Right lobe of liver (tissue), 6 donors: ENCODE data around the gene PLAAT4. TPM values are rescaled to one million over a fixed set of nuclear protein-coding genes. Genes with fewer than 3 reads are reported as not detected.

ENCODE experiments used
- ATAC-seq, 4 donors: fragments of 200-7000 bp; cut with Tn5 transposase; one replicate each; pipeline ENCODE4 v1.9.1; 2020; ENCODE audit warnings: mild to moderate bottlenecking in 4 of 4, moderate library complexity in 4 of 4
- DNase-seq, 3 donors: peaks; one replicate each; pipeline ENCODE4 v3.0.0-alpha.2; 2020
- H3K27ac ChIP-seq, 3 donors: fragments of 200-600 bp; one replicate each; pipeline ENCODE4 v1.8.0; 2022
- H3K27me3 ChIP-seq, 2 donors: fragments of 200-600 bp; one replicate each; pipeline ENCODE4 v1.8.0; 2022
- H3K36me3 ChIP-seq, 4 donors: fragments of 200-600 bp; sonication (generic) in 1 of 4; one replicate each; pipeline versions ENCODE4 v1.5.1 to v1.8.0; 2017 to 2022; ENCODE audit warnings: control low read depth in 1 of 4
- H3K4me1 ChIP-seq, 4 donors: fragments of 200-600 bp; sonication (generic) in 1 of 4; one replicate each; pipeline versions ENCODE4 v1.5.1 to v1.8.0; 2017 to 2022; ENCODE audit warnings: control low read depth in 1 of 4
- H3K4me3 ChIP-seq, 3 donors: fragments of 200-600 bp; one replicate each; pipeline ENCODE4 v1.8.0; 2022
- H3K9me3 ChIP-seq, 4 donors: fragments of 200-600 bp; sonication (generic) in 1 of 4; one replicate each; pipeline versions ENCODE4 v1.5.1 to v1.8.0; 2017 to 2022; ENCODE audit warnings: control low read depth in 1 of 4
- POLR2A ChIP-seq: fragments of 450-650 bp; IDR thresholded peaks from one replicate; pipeline ENCODE4 v1.6.1; 2017; ENCODE audit warnings: antibody characterized with exemption, mild to moderate bottlenecking
- WGBS: methylation state at CpG from one replicate; pipeline ENCODE4 v1.1.6; 2018; ENCODE audit warnings: low coverage, low lambda C conversion rate; ENCODE audit not compliant: insufficient coverage; ENCODE audit errors: missing lambda C conversion rate; 5-methylcytosine and 5-hydroxymethylcytosine counted together
- intact Hi-C, 2 donors: fragments of 100-400 bp; cut with DNase I; formaldehyde crosslinking; loops; one replicate each; pipeline versions ENCODE4 v1.11.2 to v1.14.1; 2022
- total RNA-seq, 6 experiments: library from RNA; depleted of rRNA in 2 of 6; stranded (reverse); fragments of >200 nt in 2 of 6; fragmentation: NEBNext Ultra II Directional in 3 of 6; extraction: Animal tissue kit (Norgen Biotek cat#: 25700) in 3 of 6; gene quantifications; one replicate each; pipeline versions ENCODE4 v1.1.0 to v1.2.4, GENCODE V29; 2016 to 2023
- TF ChIP-seq, protein P1 (sequence below), 4 donors: fragments of 200-600 bp in 3 of 4; fragments of 450-650 bp in 1 of 4; IDR thresholded peaks; one replicate each; pipeline versions ENCODE4 v1.5.1 to v1.8.0; 2016 to 2022; ENCODE audit warnings: antibody characterized with exemption in 4 of 4, mild to moderate bottlenecking in 2 of 4
- donor health status: DM: no; HTN: yes; CAD: no.
- donor health status: DM: no; HTN: no; CAD: no.
- donor health status: DM: no; HTN: no; CAD: no.
- donor health status: DM: no; HTN: yes; CAD: no.
- donor health status: DM: no; HTN: yes; CAD: no.

Gene PLAAT4
- total RNA-seq, 6 experiments from 2014 or later, result 15.9 to 56.8 (median 47.0) TPM

DNA sequence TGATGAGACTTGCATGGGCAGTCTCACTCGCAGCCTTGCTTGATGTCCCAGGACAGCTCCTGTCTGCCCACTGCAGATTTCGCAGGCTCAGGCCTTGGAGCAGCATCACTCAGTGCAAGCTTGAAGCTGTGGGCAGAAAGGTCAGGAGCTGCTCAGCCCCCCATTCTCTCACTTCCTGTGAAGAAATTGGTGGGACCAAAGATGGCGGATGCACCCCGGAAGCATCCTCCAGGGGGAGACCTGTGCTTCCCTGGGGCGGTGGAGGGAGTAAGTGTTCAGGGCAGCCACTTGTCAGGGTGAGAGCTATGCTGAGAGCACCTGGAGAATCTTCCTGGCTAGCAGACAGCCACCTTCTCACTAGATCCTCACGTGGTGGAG is 15.3 kb downstream of the PLAAT4 start:
- Histone ChIP-seq H3K4me1 (no peaks in the 10 kb centered on the region), H3K27ac (no peak overlapping the region), H3K9me3 (no peaks in the 10 kb centered on the region), H3K36me3 (no peaks in the 10 kb centered on the region), H3K4me3 (no peak overlapping the region), H3K27me3 (no peaks in the 10 kb centered on the region)
- TF ChIP-seq, protein P1, sequence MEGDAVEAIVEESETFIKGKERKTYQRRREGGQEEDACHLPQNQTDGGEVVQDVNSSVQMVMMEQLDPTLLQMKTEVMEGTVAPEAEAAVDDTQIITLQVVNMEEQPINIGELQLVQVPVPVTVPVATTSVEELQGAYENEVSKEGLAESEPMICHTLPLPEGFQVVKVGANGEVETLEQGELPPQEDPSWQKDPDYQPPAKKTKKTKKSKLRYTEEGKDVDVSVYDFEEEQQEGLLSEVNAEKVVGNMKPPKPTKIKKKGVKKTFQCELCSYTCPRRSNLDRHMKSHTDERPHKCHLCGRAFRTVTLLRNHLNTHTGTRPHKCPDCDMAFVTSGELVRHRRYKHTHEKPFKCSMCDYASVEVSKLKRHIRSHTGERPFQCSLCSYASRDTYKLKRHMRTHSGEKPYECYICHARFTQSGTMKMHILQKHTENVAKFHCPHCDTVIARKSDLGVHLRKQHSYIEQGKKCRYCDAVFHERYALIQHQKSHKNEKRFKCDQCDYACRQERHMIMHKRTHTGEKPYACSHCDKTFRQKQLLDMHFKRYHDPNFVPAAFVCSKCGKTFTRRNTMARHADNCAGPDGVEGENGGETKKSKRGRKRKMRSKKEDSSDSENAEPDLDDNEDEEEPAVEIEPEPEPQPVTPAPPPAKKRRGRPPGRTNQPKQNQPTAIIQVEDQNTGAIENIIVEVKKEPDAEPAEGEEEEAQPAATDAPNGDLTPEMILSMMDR (IDR thresholded peaks at IDR 0.05), result no peak
- TF ChIP-seq POLR2A, result no peak
- intact Hi-C loops, result no loop called here
- WGBS, result 55% methylated on average over 3 of the region's 6 CpGs
- ATAC-seq, result peak in 3 of 4 donors; percentile 10 to 25 (median 13)
- DNase-seq, result no peak

DNA sequence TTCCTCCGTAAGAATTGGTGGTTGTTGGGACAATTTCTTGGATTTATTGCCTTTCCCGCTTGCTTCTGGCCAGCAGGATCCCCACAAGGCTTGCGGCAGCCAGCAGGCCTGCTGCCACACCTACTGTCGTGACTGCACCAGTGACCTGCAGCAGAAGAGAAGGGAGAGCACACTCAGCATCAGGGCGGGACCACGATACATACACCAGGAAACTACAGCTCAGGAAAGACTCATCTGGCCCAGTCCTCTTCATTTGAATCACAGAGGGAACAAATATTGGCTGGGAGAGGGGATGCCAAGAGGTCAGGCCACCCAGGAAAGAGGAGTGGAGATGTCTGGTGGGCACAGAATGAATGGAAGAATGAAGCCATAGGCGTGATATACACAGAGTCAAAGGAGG is 16.3 kb downstream of the PLAAT4 start:
- Histone ChIP-seq H3K27me3 (no peaks in the 10 kb centered on the region), H3K4me3 (no peak overlapping the region), H3K27ac (no peak overlapping the region), H3K36me3 (no peaks in the 10 kb centered on the region), H3K9me3 (no peaks in the 10 kb centered on the region), H3K4me1 (no peaks in the 10 kb centered on the region)
- ATAC-seq, result no peak
- TF ChIP-seq, protein P1 (IDR thresholded peaks at IDR 0.05), result no peak
- no peak for TF ChIP-seq POLR2A
- DNase-seq, result no peak
- intact Hi-C loops, result no loop called here
- WGBS, result 86% methylated on average over 5 of the region's 7 CpGs

DNA sequence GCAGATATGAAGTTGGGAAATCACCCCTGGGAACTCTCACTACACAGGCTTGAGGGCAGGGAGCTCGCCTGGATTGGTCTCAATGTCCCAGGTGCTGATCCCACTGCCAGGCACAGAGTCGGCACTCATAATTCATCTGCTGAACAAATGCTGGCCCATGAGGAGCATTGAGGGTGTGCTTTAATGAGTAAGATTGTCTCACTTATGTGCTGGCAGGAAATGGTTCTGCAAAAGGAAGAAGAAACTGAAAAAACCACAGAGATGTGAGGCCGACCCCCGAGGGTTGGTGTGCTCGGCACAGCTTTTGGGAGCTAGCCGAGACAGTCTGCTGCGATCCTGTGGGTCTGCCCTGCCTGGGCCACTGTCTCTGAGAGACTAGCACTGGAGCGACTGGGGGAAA is 17.2 kb downstream of the PLAAT4 start:
- ATAC-seq (peak in 3 of 4 donors; percentile 19 to 36 (median 23)), DNase-seq (no peak)
- H3K27me3 ChIP-seq, result no peaks in the 10 kb centered on the region
- H3K36me3 ChIP-seq, result no peaks in the 10 kb centered on the region
- H3K4me3 ChIP-seq, result no peak overlapping the region
- TF ChIP-seq POLR2A, result no peak
- TF ChIP-seq, protein P1 (IDR thresholded peaks at IDR 0.05), result no peak
- intact Hi-C loops, result no loop called here
- H3K4me1 ChIP-seq, result no peaks in the 10 kb centered on the region
- no peaks in the 10 kb centered on the region for H3K9me3 ChIP-seq
- no peak overlapping the region for H3K27ac ChIP-seq
- WGBS, result 41% methylated on average over 7 of the region's 8 CpGs

DNA sequence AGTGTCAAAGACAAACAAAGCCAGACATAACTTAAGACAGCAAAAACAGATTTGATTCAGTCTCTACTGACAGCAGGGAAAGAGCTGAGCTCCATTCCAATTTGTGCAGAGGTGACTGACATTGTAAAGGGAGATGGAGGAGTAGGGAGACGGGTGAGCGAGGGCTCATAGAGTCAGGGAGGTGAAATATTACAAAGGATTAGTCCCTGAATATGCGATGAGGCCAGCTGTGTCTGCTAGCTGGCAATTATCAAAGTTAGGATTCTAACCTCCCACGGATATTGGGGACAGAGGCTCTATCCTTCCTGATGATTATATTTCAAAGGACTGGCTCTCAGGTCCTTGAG is 18.2 kb downstream of the PLAAT4 start:
- Histone ChIP-seq H3K4me3 (no peak overlapping the region), H3K36me3 (no peaks in the 10 kb centered on the region), H3K27me3 (no peaks in the 10 kb centered on the region), H3K9me3 (no peaks in the 10 kb centered on the region), H3K27ac (no peak overlapping the region), H3K4me1 (no peaks in the 10 kb centered on the region)
- TF ChIP-seq, protein P1 (IDR thresholded peaks at IDR 0.05), result no peak
- no peak for TF ChIP-seq POLR2A
- ATAC-seq (no peak), DNase-seq (no peak)
- 85% methylated on average over 4 of the region's 4 CpGs for WGBS
- intact Hi-C loops, result no loop called here

DNA sequence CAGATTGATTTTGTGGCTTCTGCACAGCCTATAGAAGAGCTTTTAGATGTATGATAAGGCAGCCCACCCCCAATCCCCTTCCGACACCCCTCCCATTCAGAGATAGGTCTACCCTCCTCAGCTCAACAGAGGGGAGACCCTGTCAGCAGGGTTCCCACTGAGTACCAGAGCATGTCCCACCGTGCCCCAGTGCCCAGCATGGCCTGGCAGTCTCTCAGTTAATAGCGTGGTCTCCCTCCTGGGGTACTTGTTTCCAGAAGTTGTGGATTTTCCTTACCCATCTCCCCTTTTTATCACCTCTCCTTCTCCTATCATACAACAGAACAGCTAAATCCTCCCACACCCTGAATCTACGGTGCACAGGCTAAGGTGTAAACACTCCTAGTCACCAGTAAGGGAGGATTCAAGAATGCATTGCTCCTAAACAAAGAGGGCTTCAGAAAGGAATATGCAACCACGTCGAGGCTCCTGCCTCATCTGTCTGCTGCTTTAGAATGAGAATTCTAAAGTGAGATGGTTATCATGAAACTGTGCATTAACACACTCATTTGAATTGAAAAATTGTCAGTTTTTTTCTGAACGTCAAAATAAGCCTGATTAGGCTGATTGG is 19.9 kb downstream of the PLAAT4 start:
- 66% methylated on average over 6 of the region's 7 CpGs for WGBS
- TF ChIP-seq POLR2A, result no peak
- intact Hi-C loops, result no loop called here
- Histone ChIP-seq H3K9me3 (no peaks in the 10 kb centered on the region), H3K27me3 (no peaks in the 10 kb centered on the region), H3K36me3 (no peaks in the 10 kb centered on the region), H3K27ac (no peak overlapping the region), H3K4me3 (no peak overlapping the region), H3K4me1 (no peaks in the 10 kb centered on the region)
- ATAC-seq (no peak), DNase-seq (no peak)
